ENCODE measurements around the gene CYP3A4.

DNA sequence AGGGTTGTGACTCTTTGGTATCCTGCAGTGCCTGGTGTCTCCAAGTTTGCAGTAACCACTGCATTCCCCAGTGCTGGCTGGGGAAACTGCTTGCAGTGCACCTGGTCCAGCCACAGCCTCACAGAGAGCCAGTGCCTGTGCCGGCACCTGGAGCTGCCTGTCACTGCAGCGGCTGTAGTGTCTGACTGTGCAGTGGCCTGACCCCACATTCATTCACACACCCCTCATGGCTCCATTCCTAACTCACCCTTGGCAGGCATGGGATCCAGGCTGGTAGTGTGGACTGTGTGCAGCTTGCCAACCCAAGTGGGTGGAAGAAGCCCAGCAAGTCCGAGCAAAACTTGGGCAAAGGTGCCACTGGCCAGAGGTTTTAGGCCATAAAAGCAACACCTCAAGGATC, 40.1 kb upstream of the CYP3A4 start:
- no peak for TF ChIP-seq CBX5 (CRISPR knock-in tag; IDR thresholded peaks at IDR 0.05; ENCODE audit: borderline replicate concordance)
- TF ChIP-seq, protein P1, sequence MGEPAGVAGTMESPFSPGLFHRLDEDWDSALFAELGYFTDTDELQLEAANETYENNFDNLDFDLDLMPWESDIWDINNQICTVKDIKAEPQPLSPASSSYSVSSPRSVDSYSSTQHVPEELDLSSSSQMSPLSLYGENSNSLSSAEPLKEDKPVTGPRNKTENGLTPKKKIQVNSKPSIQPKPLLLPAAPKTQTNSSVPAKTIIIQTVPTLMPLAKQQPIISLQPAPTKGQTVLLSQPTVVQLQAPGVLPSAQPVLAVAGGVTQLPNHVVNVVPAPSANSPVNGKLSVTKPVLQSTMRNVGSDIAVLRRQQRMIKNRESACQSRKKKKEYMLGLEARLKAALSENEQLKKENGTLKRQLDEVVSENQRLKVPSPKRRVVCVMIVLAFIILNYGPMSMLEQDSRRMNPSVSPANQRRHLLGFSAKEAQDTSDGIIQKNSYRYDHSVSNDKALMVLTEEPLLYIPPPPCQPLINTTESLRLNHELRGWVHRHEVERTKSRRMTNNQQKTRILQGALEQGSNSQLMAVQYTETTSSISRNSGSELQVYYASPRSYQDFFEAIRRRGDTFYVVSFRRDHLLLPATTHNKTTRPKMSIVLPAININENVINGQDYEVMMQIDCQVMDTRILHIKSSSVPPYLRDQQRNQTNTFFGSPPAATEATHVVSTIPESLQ (CRISPR knock-in tag; conservative IDR thresholded peaks at IDR 0.05), result no peak
- no peak for TF ChIP-seq HOXA3 (CRISPR knock-in tag; IDR thresholded peaks at IDR 0.05)
- no peak for TF ChIP-seq ZNF24 (IDR thresholded peaks at IDR 0.05)
- no peak for TF ChIP-seq KAT2B (IDR thresholded peaks at IDR 0.05; ENCODE audit: borderline replicate concordance, low read depth, low read length)
- no peak for TF ChIP-seq ELF1 (CRISPR knock-in tag; IDR thresholded peaks at IDR 0.05)
- TF ChIP-seq KLF15 (CRISPR knock-in tag; IDR thresholded peaks at IDR 0.05; ENCODE audit: borderline replicate concordance), result no peak
- TF ChIP-seq RNF2 (conservative IDR thresholded peaks at IDR 0.05; ENCODE audit: low read depth), result no peak
- TF ChIP-seq POLR2AphosphoS5 (IDR thresholded peaks at IDR 0.05; ENCODE audit: low read depth, low read length), result no peak
- TF ChIP-seq SKI (IDR thresholded peaks at IDR 0.05; ENCODE audit: partially characterized antibody), result no peak
- TF ChIP-seq, protein P2, sequence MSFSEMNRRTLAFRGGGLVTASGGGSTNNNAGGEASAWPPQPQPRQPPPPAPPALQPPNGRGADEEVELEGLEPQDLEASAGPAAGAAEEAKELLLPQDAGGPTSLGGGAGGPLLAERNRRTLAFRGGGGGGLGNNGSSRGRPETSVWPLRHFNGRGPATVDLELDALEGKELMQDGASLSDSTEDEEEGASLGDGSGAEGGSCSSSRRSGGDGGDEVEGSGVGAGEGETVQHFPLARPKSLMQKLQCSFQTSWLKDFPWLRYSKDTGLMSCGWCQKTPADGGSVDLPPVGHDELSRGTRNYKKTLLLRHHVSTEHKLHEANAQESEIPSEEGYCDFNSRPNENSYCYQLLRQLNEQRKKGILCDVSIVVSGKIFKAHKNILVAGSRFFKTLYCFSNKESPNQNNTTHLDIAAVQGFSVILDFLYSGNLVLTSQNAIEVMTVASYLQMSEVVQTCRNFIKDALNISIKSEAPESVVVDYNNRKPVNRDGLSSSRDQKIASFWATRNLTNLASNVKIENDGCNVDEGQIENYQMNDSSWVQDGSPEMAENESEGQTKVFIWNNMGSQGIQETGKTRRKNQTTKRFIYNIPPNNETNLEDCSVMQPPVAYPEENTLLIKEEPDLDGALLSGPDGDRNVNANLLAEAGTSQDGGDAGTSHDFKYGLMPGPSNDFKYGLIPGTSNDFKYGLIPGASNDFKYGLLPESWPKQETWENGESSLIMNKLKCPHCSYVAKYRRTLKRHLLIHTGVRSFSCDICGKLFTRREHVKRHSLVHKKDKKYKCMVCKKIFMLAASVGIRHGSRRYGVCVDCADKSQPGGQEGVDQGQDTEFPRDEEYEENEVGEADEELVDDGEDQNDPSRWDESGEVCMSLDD (CRISPR knock-in tag; IDR thresholded peaks at IDR 0.05; ENCODE audit: borderline replicate concordance), result no peak
- TF ChIP-seq, protein P3, sequence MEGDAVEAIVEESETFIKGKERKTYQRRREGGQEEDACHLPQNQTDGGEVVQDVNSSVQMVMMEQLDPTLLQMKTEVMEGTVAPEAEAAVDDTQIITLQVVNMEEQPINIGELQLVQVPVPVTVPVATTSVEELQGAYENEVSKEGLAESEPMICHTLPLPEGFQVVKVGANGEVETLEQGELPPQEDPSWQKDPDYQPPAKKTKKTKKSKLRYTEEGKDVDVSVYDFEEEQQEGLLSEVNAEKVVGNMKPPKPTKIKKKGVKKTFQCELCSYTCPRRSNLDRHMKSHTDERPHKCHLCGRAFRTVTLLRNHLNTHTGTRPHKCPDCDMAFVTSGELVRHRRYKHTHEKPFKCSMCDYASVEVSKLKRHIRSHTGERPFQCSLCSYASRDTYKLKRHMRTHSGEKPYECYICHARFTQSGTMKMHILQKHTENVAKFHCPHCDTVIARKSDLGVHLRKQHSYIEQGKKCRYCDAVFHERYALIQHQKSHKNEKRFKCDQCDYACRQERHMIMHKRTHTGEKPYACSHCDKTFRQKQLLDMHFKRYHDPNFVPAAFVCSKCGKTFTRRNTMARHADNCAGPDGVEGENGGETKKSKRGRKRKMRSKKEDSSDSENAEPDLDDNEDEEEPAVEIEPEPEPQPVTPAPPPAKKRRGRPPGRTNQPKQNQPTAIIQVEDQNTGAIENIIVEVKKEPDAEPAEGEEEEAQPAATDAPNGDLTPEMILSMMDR (CRISPR knock-in tag; IDR thresholded peaks at IDR 0.05), result no peak

Measured in HepG2 (cell line).